Suprapubic skin (tissue), 4 donors: Measurements from ENCODE around the gene TPPP2. TPM values are rescaled to one million over a fixed set of nuclear protein-coding genes. Genes with fewer than 3 reads are reported as not detected.

Experiments used
- DNase-seq, 2 donors: peaks; one replicate each; pipeline ENCODE4 v3.0.0-alpha.2; 2019; ENCODE audit warnings: low spot score in 2 of 2
- H3K27ac ChIP-seq: fragments of 200-600 bp; sonication (generic); one replicate; pipeline ENCODE4 v1.5.1; 2019
- H3K27me3 ChIP-seq: fragments of 200-600 bp; sonication (generic); one replicate; pipeline ENCODE4 v1.5.1; 2019
- H3K36me3 ChIP-seq: fragments of 200-600 bp; sonication (generic); one replicate; pipeline ENCODE4 v1.5.1; 2019
- H3K4me1 ChIP-seq: fragments of 200-600 bp; sonication (generic); one replicate; pipeline ENCODE4 v1.5.1; 2019
- H3K4me3 ChIP-seq: fragments of 200-600 bp; sonication (generic); one replicate; pipeline ENCODE4 v1.5.1; 2019; ENCODE audit warnings: mild to moderate bottlenecking
- H3K9me3 ChIP-seq: fragments of 200-600 bp; sonication (generic); one replicate; pipeline ENCODE4 v1.5.1; 2019
- CTCF ChIP-seq, 2 donors: fragments of 200-600 bp in 1 of 2; fragments of 450-650 bp in 1 of 2; sonication (generic) in 1 of 2; IDR thresholded peaks; one replicate each; pipeline ENCODE4 v1.5.1; 2016 to 2019; ENCODE audit warnings: antibody characterized with exemption in 2 of 2, mild to moderate bottlenecking in 1 of 2, moderate library complexity in 1 of 2
- EP300 ChIP-seq: sonication (generic); formaldehyde crosslinking; IDR thresholded peaks from one replicate; pipeline ENCODE4 v1.6.1; 2017; ENCODE audit warnings: antibody characterized with exemption
- POLR2A ChIP-seq, 2 donors: fragments of 450-650 bp; IDR thresholded peaks; one replicate each; pipeline ENCODE4 v1.6.1; 2017; ENCODE audit warnings: antibody characterized with exemption in 2 of 2, mild to moderate bottlenecking in 2 of 2, moderate library complexity in 2 of 2
- POLR2AphosphoS5 ChIP-seq, 3 donors: sonication (generic); formaldehyde crosslinking; IDR thresholded peaks; one replicate each; pipeline ENCODE4 v1.6.1; 2017; ENCODE audit warnings: antibody characterized with exemption in 3 of 3
- WGBS: methylation state at CpG from one replicate; pipeline ENCODE4 v1.1.5; 2018; 5-methylcytosine and 5-hydroxymethylcytosine counted together
- total RNA-seq, 4 donors: library from RNA; depleted of rRNA; stranded (reverse); fragments of >200 nt; gene quantifications; one replicate each; pipeline ENCODE4 v1.1.0, GENCODE V29; 2016

Gene TPPP2
- total RNA-seq, 4 donors from 2014 or later, result not detected

GRCh38 chr14:21066882-21067502 is 37.0 kb downstream of the TPPP2 start:
- Histone ChIP-seq H3K4me3 (no peak overlapping the region), H3K4me1 (peaks cover 33% of the 10 kb centered on the region), H3K9me3 (no peaks in the 10 kb centered on the region), H3K27me3 (no peaks in the 10 kb centered on the region), H3K27ac (no peak overlapping the region), H3K36me3 (no peaks in the 10 kb centered on the region)
- DNase-seq, result no peak
- TF ChIP-seq POLR2AphosphoS5 (IDR thresholded peaks at IDR 0.05) (no peak), EP300 (no peak), CTCF (IDR thresholded peaks at IDR 0.05) (no peak), POLR2A (IDR thresholded peaks at IDR 0.05) (no peak)
- 65% methylated on average over 7 of the region's 7 CpGs for WGBS

DNA sequence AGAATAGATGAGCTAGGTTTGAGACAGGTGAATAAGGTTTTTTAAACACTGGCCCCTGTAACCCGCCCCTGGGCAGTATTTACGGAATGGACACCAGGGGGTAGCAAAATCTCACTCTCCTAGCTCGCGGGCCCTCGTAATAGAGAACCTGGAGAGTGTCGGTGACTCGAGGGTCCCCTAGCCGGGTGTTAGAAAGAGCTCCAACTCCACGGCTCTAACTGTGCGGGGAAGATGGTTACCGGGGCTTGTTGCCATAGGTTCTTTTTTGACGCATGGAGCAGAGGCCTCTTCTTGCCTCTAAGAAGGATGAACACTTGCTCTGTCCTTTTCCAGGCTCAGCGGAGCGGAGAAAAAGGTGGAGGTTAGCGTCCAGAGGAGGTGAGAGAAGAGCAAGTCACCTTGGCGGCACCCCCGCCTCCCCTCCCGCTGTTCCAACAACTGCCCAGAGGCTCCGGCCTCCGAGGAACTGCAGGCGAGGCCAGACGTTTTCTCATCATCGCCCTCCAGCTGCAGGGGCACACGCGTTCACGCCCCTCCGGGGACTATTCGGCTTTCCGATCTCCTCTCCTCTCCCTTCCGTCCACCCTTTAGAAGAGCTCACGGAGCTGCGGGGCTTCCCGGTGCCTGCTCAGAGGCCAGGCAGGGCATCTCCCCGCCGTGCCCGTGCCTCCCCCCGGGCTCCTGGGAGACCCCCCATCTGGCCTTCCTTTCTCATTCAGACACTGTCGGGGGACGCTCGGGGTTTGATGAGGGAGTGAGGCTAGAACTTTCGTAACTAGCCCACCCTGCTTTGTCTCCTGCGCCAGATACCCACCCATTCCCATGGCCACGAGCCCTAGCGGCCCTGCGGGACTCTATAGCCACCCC is 38.7 kb downstream of the TPPP2 start:
- H3K4me1 ChIP-seq, result peaks cover 42% of the 10 kb centered on the region
- H3K36me3 ChIP-seq, result no peaks in the 10 kb centered on the region
- peak in 1 of 2 donors; percentile 38 for TF ChIP-seq CTCF (IDR thresholded peaks at IDR 0.05)
- no peak for TF ChIP-seq POLR2A (IDR thresholded peaks at IDR 0.05)
- H3K27ac ChIP-seq, result peak overlapping the region; percentile 90
- peak in 1 of 2 donors; percentile 75 for DNase-seq
- peak overlapping the region; percentile 88 for H3K4me3 ChIP-seq
- no peaks in the 10 kb centered on the region for H3K9me3 ChIP-seq
- WGBS, result 41% methylated on average over 37 of the region's 45 CpGs
- no peaks in the 10 kb centered on the region for H3K27me3 ChIP-seq

GRCh38 chr14:21069388-21070082 is 39.5 kb downstream of the TPPP2 start:
- peaks cover 6% of the 10 kb centered on the region for H3K36me3 ChIP-seq
- H3K27me3 ChIP-seq, result no peaks in the 10 kb centered on the region
- peaks cover 42% of the 10 kb centered on the region for H3K4me1 ChIP-seq
- 3% methylated on average over 35 of the region's 40 CpGs for WGBS
- no peaks in the 10 kb centered on the region for H3K9me3 ChIP-seq
- no peak for TF ChIP-seq POLR2A (IDR thresholded peaks at IDR 0.05)
- no peak for TF ChIP-seq CTCF (IDR thresholded peaks at IDR 0.05)
- no peak for TF ChIP-seq POLR2AphosphoS5 (IDR thresholded peaks at IDR 0.05)
- no peak for TF ChIP-seq EP300
- peak overlapping the region; percentile 90 for H3K27ac ChIP-seq
- peak overlapping the region; percentile 88 for H3K4me3 ChIP-seq
- peak in 1 of 2 donors; percentile 78 for DNase-seq

DNA sequence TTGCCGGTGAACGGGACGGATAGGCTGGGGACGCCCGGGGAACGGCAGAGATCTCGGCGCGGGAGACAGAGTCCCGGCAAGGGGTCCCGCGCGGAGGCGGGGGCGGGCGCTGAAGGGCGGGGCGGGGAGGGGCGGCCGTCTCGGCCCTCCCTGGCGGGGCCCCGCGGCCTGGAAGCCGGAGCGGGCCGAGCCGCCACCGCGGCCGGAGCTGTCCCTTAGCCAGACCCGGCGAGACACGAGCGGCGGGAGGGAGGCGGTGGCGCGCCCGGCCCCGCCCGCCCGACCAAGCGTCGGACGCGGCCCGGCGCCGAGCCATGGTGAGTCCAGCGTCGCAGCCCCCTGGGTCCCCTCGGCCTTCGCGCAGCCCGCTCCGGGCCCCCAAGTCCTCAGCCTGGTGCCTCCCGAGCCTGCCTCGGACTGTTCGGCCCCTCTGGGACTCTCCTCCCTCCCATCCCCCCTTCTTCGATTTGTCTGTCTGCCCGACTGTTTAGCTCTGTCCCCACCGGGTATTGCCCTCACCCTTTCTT is 40.1 kb downstream of the TPPP2 start, which contains the start of gene ARHGEF40:
Gene ARHGEF40 (plus strand): TSS at position 222 of the 527 bp plus-strand sequence. CDS start 93 bp downstream, at position 315.
- Histone ChIP-seq H3K36me3 (peaks cover 7% of the 10 kb centered on the region), H3K9me3 (no peaks in the 10 kb centered on the region), H3K27ac (peak within 1 kb of the TSS; percentile 90), H3K4me3 (peak within 1 kb of the TSS; percentile 88), H3K27me3 (no peaks in the 10 kb centered on the region), H3K4me1 (peaks cover 42% of the 10 kb centered on the region)
- WGBS, result 4% methylated on average over 11 of the region's 63 CpGs
- no peak for TF ChIP-seq POLR2A (IDR thresholded peaks at IDR 0.05)
- no peak for TF ChIP-seq CTCF (IDR thresholded peaks at IDR 0.05)
- no peak for DNase-seq
